Testis (tissue), 2 donors: ENCODE data around the gene ZNF683.

Source experiments
- CTCF ChIP-seq, 3 experiments: fragments of 450-650 bp in 2 of 3; fragments of 200-600 bp in 1 of 3; sonication (generic) in 1 of 3; IDR thresholded peaks; one replicate each; pipeline ENCODE4 v1.5.1; 2016 to 2019; ENCODE audit warnings: antibody characterized with exemption in 3 of 3, mild to moderate bottlenecking in 2 of 3, moderate library complexity in 1 of 3
- POLR2A ChIP-seq: fragments of 450-650 bp; IDR thresholded peaks from one replicate; pipeline ENCODE4 v1.6.1; 2017; ENCODE audit warnings: antibody characterized with exemption, mild to moderate bottlenecking, moderate library complexity

GRCh38 chr1:26315874-26316850, 56.4 kb downstream of the ZNF683 start:
- TF ChIP-seq POLR2A = no peak
- no peak for TF ChIP-seq CTCF (IDR thresholded peaks at IDR 0.05)
